SK-N-SH (cell line): ENCODE measurements around the gene PCED1B. TPM values are rescaled to one million over a fixed set of nuclear protein-coding genes. Genes with fewer than 3 reads are reported as not detected.

Source experiments
- CTCF ChIA-PET: fragments of 300-600, 350-600 bp; formaldehyde crosslinking; extraction: SDS; loops from one replicate; lab custom pipeline; 2021; lab: Yijun Ruan, JAX
- POLR2A ChIA-PET: fragments of 350-600 bp; sonication (Branson Sonifier 250); formaldehyde crosslinking; extraction: SDS; loops from one replicate; lab custom pipeline; 2020; ENCODE audit warnings: antibody characterized with exemption, inconsistent platforms; lab: Yijun Ruan, JAX
- DNase-seq: peaks from one replicate; pipeline ENCODE4 v3.0.0; 2012
- H2AFZ ChIP-seq: fragments of 200-600 bp; sonication (generic); 2 replicates; pipeline ENCODE4 v1.8.1; 2016; ENCODE audit warnings: antibody characterized with exemption, mild to moderate bottlenecking, low read depth
- H3F3A ChIP-seq: fragments of 200-600 bp; sonication (generic); replicated peaks from 2 replicates; pipeline ENCODE3; 2016; ENCODE audit warnings: antibody characterized with exemption, mild to moderate bottlenecking; ENCODE audit not compliant: insufficient read depth
- H3K27ac ChIP-seq, 2 experiments: fragments of 200-500 bp in 1 of 2; fragments of 200-600 bp in 1 of 2; sonication (Bioruptor generic) in 1 of 2; sonication (generic), shearing (Covaris generic) in 1 of 2; 2 replicates each; pipeline versions ENCODE4 v1.5.1 to v1.6.1; 2014 to 2016; ENCODE audit warnings: low read depth in 2 of 2, inconsistent platforms in 1 of 2, low read length in 1 of 2, mild to moderate bottlenecking in 1 of 2, mixed read lengths in 1 of 2
- H3K27me3 ChIP-seq: fragments of 200-600 bp; sonication (generic), shearing (Covaris generic); 2 replicates; pipeline ENCODE4 v1.6.1; 2016; ENCODE audit warnings: mixed run types; ENCODE audit not compliant: insufficient read depth
- H3K36me3 ChIP-seq, 2 experiments: fragments of 200-500 bp in 1 of 2; fragments of 200-600 bp in 1 of 2; sonication (Bioruptor generic) in 1 of 2; sonication (generic) in 1 of 2; replicated peaks in 1 of 2; 2 replicates each; pipeline versions ENCODE3 to v1.5.1; 2014 to 2016; ENCODE audit warnings: low read length in 1 of 2, mild to moderate bottlenecking in 1 of 2; ENCODE audit not compliant: insufficient read depth in 2 of 2, control insufficient read depth in 1 of 2
- H3K4me1 ChIP-seq, 2 experiments: fragments of 200-500 bp in 1 of 2; fragments of 200-600 bp in 1 of 2; sonication (Bioruptor generic) in 1 of 2; sonication (generic), shearing (Covaris generic) in 1 of 2; 2 replicates each; pipeline versions ENCODE4 v1.5.1 to v1.6.1; 2014 to 2016; ENCODE audit warnings: low read depth in 1 of 2, low read length in 1 of 2, mixed run types in 1 of 2; ENCODE audit not compliant: insufficient read depth in 2 of 2, control insufficient read depth in 1 of 2
- H3K4me2 ChIP-seq: fragments of 200-600 bp; sonication (generic), shearing (Covaris generic); 2 replicates; pipeline ENCODE4 v1.6.1; 2017; ENCODE audit warnings: mixed run types
- H3K4me3 ChIP-seq, 2 experiments: fragments of 200-500 bp in 1 of 2; fragments of 200-600 bp in 1 of 2; sonication (Bioruptor generic) in 1 of 2; sonication (generic), shearing (Covaris generic) in 1 of 2; 2 replicates each; pipeline versions ENCODE4 v1.5.1 to v1.8.1; 2014 to 2016; ENCODE audit warnings: low read depth in 2 of 2, inconsistent platforms in 1 of 2, low read length in 1 of 2, mild to moderate bottlenecking in 1 of 2, mixed read lengths in 1 of 2, moderate library complexity in 1 of 2
- H3K79me2 ChIP-seq: fragments of 200-600 bp; sonication (generic); 2 replicates; pipeline ENCODE4 v1.8.1; 2017; ENCODE audit warnings: mild to moderate bottlenecking; ENCODE audit not compliant: insufficient read depth
- H3K9ac ChIP-seq: fragments of 200-600 bp; sonication (generic); 2 replicates; pipeline ENCODE4 v1.6.1; 2017; ENCODE audit warnings: mixed run types
- H3K9me2 ChIP-seq: fragments of 200-600 bp; sonication (generic); 2 replicates; pipeline ENCODE4 v1.6.1; 2017; ENCODE audit warnings: mixed run types
- H3K9me3 ChIP-seq: fragments of 200-600 bp; sonication (generic); 2 replicates; pipeline ENCODE4 v1.6.1; 2017; ENCODE audit warnings: mixed run types, mild to moderate bottlenecking, moderate library complexity
- H4K20me1 ChIP-seq: fragments of 200-600 bp; sonication (generic); 2 replicates; pipeline ENCODE4 v1.6.1; 2017; ENCODE audit warnings: mild to moderate bottlenecking, mixed run types; ENCODE audit not compliant: insufficient read depth
- ELF1 ChIP-seq: IDR thresholded peaks from 2 replicates; pipeline ENCODE4 v1.4.0; 2012
- FOSL2 ChIP-seq: IDR thresholded peaks from 2 replicates; pipeline ENCODE4 v1.4.0; 2012; ENCODE audit warnings: low read depth, mild to moderate bottlenecking, moderate library complexity, borderline replicate concordance
- FOXJ3 ChIP-seq: sonication (generic); formaldehyde crosslinking; IDR thresholded peaks from 2 replicates; pipeline ENCODE4 v1.5.1; 2020; ENCODE audit warnings: mild to moderate bottlenecking, missing genetic modification reagents
- GABPA ChIP-seq: IDR thresholded peaks from 2 replicates; pipeline ENCODE4 v1.4.0; 2012; ENCODE audit warnings: low read depth, mild to moderate bottlenecking
- MEF2A ChIP-seq: IDR thresholded peaks from 2 replicates; pipeline ENCODE4 v1.4.0; 2012; ENCODE audit warnings: low read depth, borderline replicate concordance
- MXI1 ChIP-seq: IDR thresholded peaks from 2 replicates; pipeline ENCODE4 v1.6.1; 2012; ENCODE audit warnings: mild to moderate bottlenecking, low read depth, low read length, improper control_type of control experiment
- NFIC ChIP-seq: IDR thresholded peaks from 2 replicates; pipeline ENCODE4 v1.4.0; 2012; ENCODE audit warnings: borderline replicate concordance
- RAD21 ChIP-seq: IDR thresholded peaks from 2 replicates; pipeline ENCODE4 v1.6.1; 2012; ENCODE audit warnings: mild to moderate bottlenecking, low read length
- RCOR1 ChIP-seq: fragments of 150-350 bp; IDR thresholded peaks from 2 replicates; pipeline ENCODE4 v1.6.1; 2017; ENCODE audit warnings: antibody characterized with exemption, low read length
- REST ChIP-seq: IDR thresholded peaks from 2 replicates; pipeline ENCODE4 v1.6.1; 2012; ENCODE audit warnings: mild to moderate bottlenecking, low read depth, low read length, moderate library complexity
- RFX5 ChIP-seq: IDR thresholded peaks from 2 replicates; pipeline ENCODE4 v1.6.1; 2012; ENCODE audit warnings: mild to moderate bottlenecking, improper control_type of control experiment, low read length
- SMC3 ChIP-seq: IDR thresholded peaks from 2 replicates; pipeline ENCODE4 v1.6.1; 2012; ENCODE audit warnings: low read depth, low read length, improper control_type of control experiment
- TAF1 ChIP-seq: IDR thresholded peaks from 2 replicates; pipeline ENCODE4 v1.6.1; 2012; ENCODE audit warnings: low read depth, mild to moderate bottlenecking, low read length, moderate library complexity, borderline replicate concordance
- TCF12 ChIP-seq: IDR thresholded peaks from 2 replicates; pipeline ENCODE4 v1.4.0; 2012
- TEAD4 ChIP-seq: IDR thresholded peaks from 2 replicates; pipeline ENCODE4 v1.4.0; 2012; ENCODE audit warnings: mild to moderate bottlenecking, borderline replicate concordance; ENCODE audit not compliant: insufficient read depth
- YY1 ChIP-seq: IDR thresholded peaks from 2 replicates; pipeline ENCODE4 v1.4.0; 2012; ENCODE audit warnings: low read depth, mild to moderate bottlenecking
- WGBS: methylation state at CpG from one replicate; pipeline ENCODE4 v1.1.6; 2017; ENCODE audit warnings: low lambda C conversion rate; 5-methylcytosine and 5-hydroxymethylcytosine counted together
- polyA plus RNA-seq, 3 experiments: library from polyadenylated mRNA; depleted of rRNA; stranded (reverse); fragments of >200 nt; gene quantifications; 2 replicates each; pipeline ENCODE4 v1.2.3, GENCODE V29; 2012
- TF ChIP-seq, protein P1 (sequence below): IDR thresholded peaks from 2 replicates; pipeline ENCODE4 v1.4.0; 2012; ENCODE audit warnings: low read depth, borderline replicate concordance
- TF ChIP-seq, protein P2 (sequence below): IDR thresholded peaks from 2 replicates; pipeline ENCODE4 v1.4.0; 2012; ENCODE audit warnings: low read depth
- TF ChIP-seq, protein P3 (sequence below): IDR thresholded peaks from 2 replicates; pipeline ENCODE4 v1.4.0; 2012; ENCODE audit warnings: low read depth, borderline replicate concordance

Gene PCED1B
- polyA plus RNA-seq, 1 of the 3 experiments (the other 2 are of a cell fraction): 0.21 TPM

- no peak overlapping the region for H3K4me3 ChIP-seq
- POLR2A ChIA-PET: no interaction called here
- H3K27ac ChIP-seq: peak overlapping the region in 1 of 2 experiments; percentile 70; a peak in 2 of 4 replicates
- H3K9me3 ChIP-seq: no peaks in the 10 kb centered on the region
- no peak overlapping the region; the same call in 1 of the 2 replicates for H3K9ac ChIP-seq
- peaks cover 6% of the 10 kb centered on the region; the same call in 1 of the 2 replicates for H3K27me3 ChIP-seq
- H3K9me2 ChIP-seq: no peaks in the 10 kb centered on the region
- H3K36me3 ChIP-seq: no peaks in the 10 kb centered on the region
- no peaks in the 10 kb centered on the region for H3K79me2 ChIP-seq
- 0 out of 4 replicates have a peak, but pooled peaks cover 0 to 4% of the 10 kb centered on the region in 2 experiments for H3K4me1 ChIP-seq
- TF ChIP-seq MXI1 (no peak), FOXJ3 (CRISPR knock-in tag) (no peak), RAD21 (no peak), MEF2A (no peak), YY1 (no peak), NFIC (no peak), FOSL2 (no peak), RFX5 (no peak), TCF12 (no peak), REST (no peak), TAF1 (no peak), GABPA (no peak), SMC3 (no peak), TEAD4 (no peak), ELF1 (no peak), RCOR1 (no peak)
- TF ChIP-seq, protein P1, sequence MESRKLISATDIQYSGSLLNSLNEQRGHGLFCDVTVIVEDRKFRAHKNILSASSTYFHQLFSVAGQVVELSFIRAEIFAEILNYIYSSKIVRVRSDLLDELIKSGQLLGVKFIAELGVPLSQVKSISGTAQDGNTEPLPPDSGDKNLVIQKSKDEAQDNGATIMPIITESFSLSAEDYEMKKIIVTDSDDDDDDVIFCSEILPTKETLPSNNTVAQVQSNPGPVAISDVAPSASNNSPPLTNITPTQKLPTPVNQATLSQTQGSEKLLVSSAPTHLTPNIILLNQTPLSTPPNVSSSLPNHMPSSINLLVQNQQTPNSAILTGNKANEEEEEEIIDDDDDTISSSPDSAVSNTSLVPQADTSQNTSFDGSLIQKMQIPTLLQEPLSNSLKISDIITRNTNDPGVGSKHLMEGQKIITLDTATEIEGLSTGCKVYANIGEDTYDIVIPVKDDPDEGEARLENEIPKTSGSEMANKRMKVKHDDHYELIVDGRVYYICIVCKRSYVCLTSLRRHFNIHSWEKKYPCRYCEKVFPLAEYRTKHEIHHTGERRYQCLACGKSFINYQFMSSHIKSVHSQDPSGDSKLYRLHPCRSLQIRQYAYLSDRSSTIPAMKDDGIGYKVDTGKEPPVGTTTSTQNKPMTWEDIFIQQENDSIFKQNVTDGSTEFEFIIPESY: no peak
- TF ChIP-seq, protein P2, sequence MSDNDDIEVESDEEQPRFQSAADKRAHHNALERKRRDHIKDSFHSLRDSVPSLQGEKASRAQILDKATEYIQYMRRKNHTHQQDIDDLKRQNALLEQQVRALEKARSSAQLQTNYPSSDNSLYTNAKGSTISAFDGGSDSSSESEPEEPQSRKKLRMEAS: no peak
- TF ChIP-seq, protein P3, sequence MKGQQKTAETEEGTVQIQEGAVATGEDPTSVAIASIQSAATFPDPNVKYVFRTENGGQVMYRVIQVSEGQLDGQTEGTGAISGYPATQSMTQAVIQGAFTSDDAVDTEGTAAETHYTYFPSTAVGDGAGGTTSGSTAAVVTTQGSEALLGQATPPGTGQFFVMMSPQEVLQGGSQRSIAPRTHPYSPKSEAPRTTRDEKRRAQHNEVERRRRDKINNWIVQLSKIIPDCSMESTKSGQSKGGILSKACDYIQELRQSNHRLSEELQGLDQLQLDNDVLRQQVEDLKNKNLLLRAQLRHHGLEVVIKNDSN: no peak
- TF ChIP-seq, all 33 proteins: peak for 0
- Histone ChIP-seq H2AFZ (no peak overlapping the region), H4K20me1 (no peaks in the 10 kb centered on the region), H3F3A (peaks cover 3% of the 10 kb centered on the region), H3K4me2 (0 out of 2 replicates have a peak overlapping the region, but pooled peaks have one; percentile 19)
- WGBS: 17% methylated on average over 4 of the region's 4 CpGs
- no peak for DNase-seq
- CTCF ChIA-PET: no interaction called here
Observed at GRCh38 chr12:47281667-47282171, 202.3 kb downstream of the PCED1B start.
